ENCODE data around the gene TMEM51.

TMEM51 gene

GRCh38 chr1:15255582-15256149 lies 102.1 kb downstream of the TMEM51 start:
- TF ChIP-seq FOXP2 (optimal IDR thresholded peaks at IDR 0.05; ENCODE audit: borderline replicate concordance, extremely low read depth, extremely low read length, insufficient read depth) (no peak), POLR2AphosphoS5 (IDR thresholded peaks at IDR 0.05; ENCODE audit: low read depth, low read length) (no peak), SIN3A (IDR thresholded peaks at IDR 0.05; ENCODE audit: borderline replicate concordance, insufficient read depth, low read length) (no peak), REST (IDR thresholded peaks at IDR 0.05; ENCODE audit: insufficient read depth in 1 of 2, low read depth in 2 of 2, low read length in 2 of 2) (no peak)

- TF ChIP-seq REST (IDR thresholded peaks at IDR 0.05; ENCODE audit: insufficient read depth in 1 of 2, low read depth in 2 of 2, low read length in 2 of 2) (no peak), TAF1 (IDR thresholded peaks at IDR 0.05; ENCODE audit: borderline replicate concordance, insufficient read depth, low read length) (no peak), POLR2AphosphoS5 (IDR thresholded peaks at IDR 0.05; ENCODE audit: low read depth, low read length) (no peak), SIN3A (IDR thresholded peaks at IDR 0.05; ENCODE audit: borderline replicate concordance, insufficient read depth, low read length) (no peak), FOXP2 (optimal IDR thresholded peaks at IDR 0.05; ENCODE audit: borderline replicate concordance, extremely low read depth, extremely low read length, insufficient read depth) (no peak)
Observed at GRCh38 chr1:15256584-15256983, 103.0 kb downstream of the TMEM51 start.

GRCh38 chr1:15257309-15257708 lies 103.8 kb downstream of the TMEM51 start:
- no peak for TF ChIP-seq SIN3A (IDR thresholded peaks at IDR 0.05; ENCODE audit: borderline replicate concordance, insufficient read depth, low read length)
- no peak for TF ChIP-seq FOXP2 (optimal IDR thresholded peaks at IDR 0.05; ENCODE audit: borderline replicate concordance, extremely low read depth, extremely low read length, insufficient read depth)
- no peak for TF ChIP-seq TAF1 (IDR thresholded peaks at IDR 0.05; ENCODE audit: borderline replicate concordance, insufficient read depth, low read length)
- no peak for TF ChIP-seq REST (IDR thresholded peaks at IDR 0.05; ENCODE audit: insufficient read depth in 1 of 2, low read depth in 2 of 2, low read length in 2 of 2)
- TF ChIP-seq POLR2AphosphoS5 (IDR thresholded peaks at IDR 0.05; ENCODE audit: low read depth, low read length): no peak

- no peak for TF ChIP-seq REST (IDR thresholded peaks at IDR 0.05; ENCODE audit: insufficient read depth in 1 of 2, low read depth in 2 of 2, low read length in 2 of 2)
- no peak for TF ChIP-seq FOXP2 (optimal IDR thresholded peaks at IDR 0.05; ENCODE audit: borderline replicate concordance, extremely low read depth, extremely low read length, insufficient read depth)
- no peak for TF ChIP-seq SIN3A (IDR thresholded peaks at IDR 0.05; ENCODE audit: borderline replicate concordance, insufficient read depth, low read length)
- no peak for TF ChIP-seq POLR2AphosphoS5 (IDR thresholded peaks at IDR 0.05; ENCODE audit: low read depth, low read length)
- TF ChIP-seq TAF1 (IDR thresholded peaks at IDR 0.05; ENCODE audit: borderline replicate concordance, insufficient read depth, low read length): no peak
Observed at GRCh38 chr1:15258833-15259621, 105.5 kb downstream of the TMEM51 start.
